Epithelial cell of esophagus (primary cell): ENCODE measurements around the gene CCNJ.

Experiments
- DNase-seq: peaks from one replicate; pipeline ENCODE4 v3.0.0; 2010; ENCODE audit warnings: low read depth
- H3K4me3 ChIP-seq: 2 replicates; pipeline ENCODE4 v1.5.1; 2011; ENCODE audit warnings: mild to moderate bottlenecking, low read length, control low read depth
- CTCF ChIP-seq: IDR thresholded peaks from 2 replicates; pipeline ENCODE4 v1.5.1; 2011; ENCODE audit warnings: low read depth, mild to moderate bottlenecking, low read length, control low read depth, inconsistent platforms; ENCODE audit not compliant: insufficient read depth; ENCODE audit errors: missing control alignments

The CCNJ gene

GRCh38 chr10:96056787-96057186 lies 13.4 kb downstream of the CCNJ start:
- TF ChIP-seq CTCF, result no peak
- no peak for DNase-seq
- H3K4me3 ChIP-seq, result no peak overlapping the region

GRCh38 chr10:96061232-96061631 lies 17.8 kb downstream of the CCNJ start:
- TF ChIP-seq CTCF, result no peak
- H3K4me3 ChIP-seq, result no peak overlapping the region
- no peak for DNase-seq

GRCh38 chr10:96072674-96073073 lies 29.3 kb downstream of the CCNJ start:
- no peak for DNase-seq
- no peak for TF ChIP-seq CTCF
- H3K4me3 ChIP-seq, result no peak overlapping the region

GRCh38 chr10:96073722-96074121 lies 30.3 kb downstream of the CCNJ start:
- no peak overlapping the region for H3K4me3 ChIP-seq
- DNase-seq, result peak; percentile 68
- no peak for TF ChIP-seq CTCF

- no peak for TF ChIP-seq CTCF
- no peak overlapping the region for H3K4me3 ChIP-seq
- no peak for DNase-seq
Observed at GRCh38 chr10:96074776-96075175, 31.4 kb downstream of the CCNJ start.

- no peak overlapping the region for H3K4me3 ChIP-seq
- DNase-seq, result no peak
- TF ChIP-seq CTCF, result no peak
Observed at GRCh38 chr10:96075977-96076376, 32.6 kb downstream of the CCNJ start.

- H3K4me3 ChIP-seq, result no peak overlapping the region
- no peak for DNase-seq
- no peak for TF ChIP-seq CTCF
Observed at GRCh38 chr10:96077156-96077555, 33.8 kb downstream of the CCNJ start.
